ENCODE data around the gene SAMD8.
"Not testable (repeated sequence)": the region's sequence is repeated elsewhere in the genome, so short reads cannot be mapped to it uniquely, and the experiment has no call there.

SAMD8 gene

DNA sequence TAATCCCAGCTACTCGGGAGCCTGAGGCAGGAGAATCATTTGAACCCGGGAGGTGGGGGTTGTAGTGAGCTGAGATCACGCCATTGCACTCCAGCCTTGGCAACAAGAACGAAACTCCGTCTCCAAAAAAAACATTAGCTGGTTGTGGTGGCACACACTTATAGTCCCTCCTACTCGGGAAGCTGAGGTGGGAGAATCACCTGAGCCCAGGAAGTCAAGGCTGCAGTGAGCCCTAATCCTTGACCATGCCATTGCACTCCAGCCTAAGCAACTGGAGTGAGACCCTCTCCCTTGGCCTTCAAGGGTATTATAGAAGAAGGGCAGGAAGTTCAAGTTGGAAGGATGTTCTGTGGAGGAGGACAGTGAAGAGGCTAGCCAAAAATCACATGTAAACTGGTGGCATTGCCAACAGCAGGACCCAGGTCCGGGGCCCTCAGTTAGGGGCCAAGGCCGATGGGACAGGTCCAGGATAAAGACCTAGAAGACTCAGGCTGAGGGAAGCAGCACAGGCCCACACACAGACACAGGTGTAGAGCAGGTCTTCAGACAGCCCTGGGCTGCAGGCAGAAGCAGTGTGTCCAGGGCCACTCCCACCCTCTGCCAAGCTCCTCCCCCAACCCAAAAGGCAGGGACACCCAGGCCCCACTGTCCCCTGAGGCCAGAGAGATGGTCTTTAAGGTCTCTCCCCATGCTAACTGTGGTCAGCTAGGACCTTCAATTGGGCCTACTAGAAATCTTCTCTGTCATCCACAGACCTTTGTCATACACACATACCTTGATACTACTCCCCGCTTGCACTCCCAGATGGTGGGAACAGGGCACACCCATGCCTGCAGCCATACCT lies 8.4 kb upstream of the SAMD8 start:
- TF ChIP-seq, protein P1, sequence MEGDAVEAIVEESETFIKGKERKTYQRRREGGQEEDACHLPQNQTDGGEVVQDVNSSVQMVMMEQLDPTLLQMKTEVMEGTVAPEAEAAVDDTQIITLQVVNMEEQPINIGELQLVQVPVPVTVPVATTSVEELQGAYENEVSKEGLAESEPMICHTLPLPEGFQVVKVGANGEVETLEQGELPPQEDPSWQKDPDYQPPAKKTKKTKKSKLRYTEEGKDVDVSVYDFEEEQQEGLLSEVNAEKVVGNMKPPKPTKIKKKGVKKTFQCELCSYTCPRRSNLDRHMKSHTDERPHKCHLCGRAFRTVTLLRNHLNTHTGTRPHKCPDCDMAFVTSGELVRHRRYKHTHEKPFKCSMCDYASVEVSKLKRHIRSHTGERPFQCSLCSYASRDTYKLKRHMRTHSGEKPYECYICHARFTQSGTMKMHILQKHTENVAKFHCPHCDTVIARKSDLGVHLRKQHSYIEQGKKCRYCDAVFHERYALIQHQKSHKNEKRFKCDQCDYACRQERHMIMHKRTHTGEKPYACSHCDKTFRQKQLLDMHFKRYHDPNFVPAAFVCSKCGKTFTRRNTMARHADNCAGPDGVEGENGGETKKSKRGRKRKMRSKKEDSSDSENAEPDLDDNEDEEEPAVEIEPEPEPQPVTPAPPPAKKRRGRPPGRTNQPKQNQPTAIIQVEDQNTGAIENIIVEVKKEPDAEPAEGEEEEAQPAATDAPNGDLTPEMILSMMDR (IDR thresholded peaks at IDR 0.05; ENCODE audit: low read depth, low read length, missing control alignments) = no peak
- no peak for DNase-seq (ENCODE audit: extremely low read depth, low read depth)
- no peak overlapping the region for H3K4me3 ChIP-seq (replicated peaks; ENCODE audit: low read depth, low read length)

DNA sequence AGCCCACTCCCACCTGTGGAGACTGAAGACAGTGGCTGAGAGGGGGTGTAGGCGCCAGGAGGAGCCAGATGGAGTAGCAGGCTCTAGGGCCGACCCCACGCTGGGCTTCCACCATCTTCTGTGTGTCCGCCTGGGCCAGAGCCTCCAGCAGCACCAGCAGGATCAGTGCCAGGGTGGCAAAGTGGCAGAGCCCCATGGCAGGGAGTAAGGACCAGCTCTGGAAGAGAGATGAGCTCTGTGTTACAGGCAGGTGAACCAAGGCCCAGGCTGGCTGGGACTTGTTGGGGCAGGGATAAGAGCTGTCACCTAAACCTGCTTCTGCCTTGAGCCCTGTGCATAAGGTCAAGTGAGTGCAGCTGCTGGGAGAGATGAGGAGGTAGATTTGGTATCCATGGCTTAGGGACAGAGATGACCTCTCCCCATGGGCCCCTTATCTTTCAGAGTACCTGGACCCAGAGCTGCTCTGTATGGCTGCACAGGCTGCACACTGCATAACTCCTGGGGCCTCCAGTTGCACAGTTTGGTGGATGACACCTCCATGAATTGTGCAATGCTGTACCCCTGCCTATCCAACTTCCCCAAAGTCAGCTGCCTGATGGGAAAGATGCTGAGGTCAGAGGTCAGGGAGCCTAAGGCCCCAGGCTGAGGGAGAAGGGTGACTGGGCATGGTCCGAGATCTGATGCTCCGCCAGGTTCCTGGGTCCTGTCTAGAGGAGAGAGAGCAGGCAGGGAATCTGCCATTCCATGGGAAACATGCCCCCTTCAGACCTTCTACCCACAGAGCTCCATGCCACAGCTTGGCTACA lies 7.4 kb upstream of the SAMD8 start:
- no peak for DNase-seq (ENCODE audit: extremely low read depth, low read depth)
- TF ChIP-seq, protein P1 (IDR thresholded peaks at IDR 0.05; ENCODE audit: low read depth, low read length, missing control alignments) = no peak
- no peak overlapping the region for H3K4me3 ChIP-seq (replicated peaks; ENCODE audit: low read depth, low read length)

DNA sequence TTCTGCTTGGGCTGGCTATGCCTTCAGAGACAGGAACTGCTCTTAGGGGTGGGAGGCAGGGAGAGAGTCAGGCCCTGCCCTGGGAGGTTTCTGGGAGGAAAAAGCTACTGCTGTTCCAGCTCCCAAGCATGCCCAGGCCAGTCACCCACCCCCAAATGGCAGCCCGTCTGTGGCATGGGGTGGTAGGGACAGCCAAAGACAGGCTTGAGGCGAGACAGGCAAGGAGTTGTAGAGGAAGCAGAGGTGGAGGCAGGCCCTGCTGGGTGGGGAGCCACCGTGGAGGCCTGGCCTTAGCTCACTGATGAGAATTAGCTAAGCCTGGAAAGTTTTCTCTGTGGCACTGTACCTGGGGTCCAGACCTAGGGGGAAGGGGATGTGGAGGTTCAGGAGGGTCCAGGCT lies 6.6 kb upstream of the SAMD8 start:
- no peak for DNase-seq (ENCODE audit: extremely low read depth, low read depth)
- no peak overlapping the region for H3K4me3 ChIP-seq (replicated peaks; ENCODE audit: low read depth, low read length)
- TF ChIP-seq, protein P1 (IDR thresholded peaks at IDR 0.05; ENCODE audit: low read depth, low read length, missing control alignments) = no peak

- no peak for DNase-seq (ENCODE audit: extremely low read depth, low read depth)
Measured at GRCh38 chr10:75105576-75106197, 5.8 kb upstream of the SAMD8 start.

DNA sequence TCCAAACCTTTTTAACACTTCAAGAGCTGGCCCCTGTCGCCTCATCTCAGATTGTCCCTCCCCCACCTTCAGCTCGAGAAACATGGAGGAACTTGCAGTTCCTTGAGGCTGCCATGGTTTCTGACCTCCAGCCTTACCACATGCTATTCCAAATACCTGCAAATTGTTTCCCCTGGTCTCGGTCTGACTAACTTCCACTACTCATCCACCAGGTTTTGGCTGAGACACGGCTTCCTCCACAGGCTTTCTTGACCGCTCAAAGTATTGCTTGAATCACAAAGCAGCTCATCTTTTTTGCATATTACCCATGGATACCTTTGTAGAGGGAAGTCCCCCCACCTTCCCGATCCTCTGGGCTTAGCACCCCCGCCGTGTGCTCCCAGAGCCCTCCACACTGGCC lies 5.2 kb upstream of the SAMD8 start:
- TF ChIP-seq, protein P1 (IDR thresholded peaks at IDR 0.05; ENCODE audit: low read depth, low read length, missing control alignments) = no peak
- DNase-seq (ENCODE audit: extremely low read depth, low read depth) = no peak
- no peak overlapping the region for H3K4me3 ChIP-seq (replicated peaks; ENCODE audit: low read depth, low read length)

More at GRCh38 chr10:75105576-75106197, 5.8 kb upstream of the SAMD8 start:
- H3K4me3 ChIP-seq (replicated peaks; ENCODE audit: low read depth, low read length) = no peak overlapping the region
- TF ChIP-seq, protein P1 (IDR thresholded peaks at IDR 0.05; ENCODE audit: low read depth, low read length, missing control alignments) = no peak

DNA sequence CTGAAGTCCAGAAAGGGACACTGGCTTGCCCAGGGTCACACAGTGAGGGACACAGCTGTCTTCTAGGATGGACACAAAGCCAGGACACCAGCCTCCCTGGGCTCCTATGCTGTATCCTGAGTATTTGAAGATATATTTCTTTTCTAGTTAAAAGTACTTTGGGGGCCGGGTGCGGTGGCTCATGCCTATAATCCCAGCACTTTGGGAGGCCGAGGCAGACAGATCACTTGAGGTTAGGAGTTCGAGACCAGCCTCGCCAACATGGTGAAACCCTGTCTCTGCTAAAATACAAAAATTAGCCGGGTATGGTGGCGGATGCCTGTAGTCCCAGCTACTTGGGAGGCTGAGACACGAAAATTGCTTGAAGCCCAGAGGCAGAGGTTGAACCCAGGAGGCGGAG lies 4.6 kb upstream of the SAMD8 start:
- H3K4me3 ChIP-seq (replicated peaks; ENCODE audit: low read depth, low read length); DNase-seq (ENCODE audit: extremely low read depth, low read depth): not testable (repeated sequence)
